Measurements from ENCODE around the gene BBLN. TPM values are rescaled to one million over a fixed set of nuclear protein-coding genes. Genes with fewer than 3 reads are reported as not detected.

Gene BBLN
- total and polyA plus RNA-seq, 2 of the 4 experiments (the other 2 are of a cell fraction) = 25.1 to 103 TPM

DNA sequence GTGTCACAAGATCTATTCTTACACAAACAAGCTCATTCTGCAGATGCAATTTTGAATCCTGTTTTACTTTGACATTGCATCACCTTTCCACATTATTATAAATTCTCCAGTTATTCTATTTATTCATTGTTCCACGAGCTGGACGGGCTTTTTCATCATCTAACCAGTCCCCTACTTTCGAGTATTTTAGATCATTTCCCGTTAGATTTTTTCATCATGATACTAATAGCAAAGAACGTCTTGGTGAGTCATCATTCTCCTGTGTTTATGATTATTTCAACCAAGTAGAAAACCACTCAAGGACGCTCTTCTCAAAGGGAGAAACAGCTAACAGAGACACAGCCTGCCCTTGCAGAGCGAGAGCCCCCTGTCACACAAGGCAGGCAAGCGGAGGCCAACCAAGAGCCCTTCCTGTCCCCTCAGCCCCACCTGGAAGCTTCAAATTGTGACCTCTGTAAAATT is 15.1 kb downstream of the BBLN start:
- TF ChIP-seq CEBPB (IDR thresholded peaks at IDR 0.05; ENCODE audit: low read depth, low read length) (peak; percentile 85), RCOR1 (IDR thresholded peaks at IDR 0.05; ENCODE audit: insufficient replicate concordance, low read length) (no peak), RFX5 (IDR thresholded peaks at IDR 0.05; ENCODE audit: low read depth, low read length) (no peak), BHLHE40 (IDR thresholded peaks at IDR 0.05; ENCODE audit: low read depth, low read length) (no peak; the same call in 1 of the 2 replicates), POLR2A (IDR thresholded peaks at IDR 0.05; ENCODE audit: low read depth, low read length) (no peak), RAD21 (IDR thresholded peaks at IDR 0.05; ENCODE audit: low read length) (no peak), MAZ (IDR thresholded peaks at IDR 0.05; ENCODE audit: borderline replicate concordance, low read depth, low read length) (no peak), MXI1 (IDR thresholded peaks at IDR 0.05; ENCODE audit: borderline replicate concordance, low read depth, low read length) (no peak), MAFK (IDR thresholded peaks at IDR 0.05; ENCODE audit: low read depth, low read length) (no peak), SMC3 (IDR thresholded peaks at IDR 0.05; ENCODE audit: low read depth, low read length) (no peak), FOS (IDR thresholded peaks at IDR 0.05; ENCODE audit: low read depth, low read length) (peak; percentile 93), NFE2L2 (IDR thresholded peaks at IDR 0.05; ENCODE audit: low read depth, low read length) (no peak)
- Histone ChIP-seq H3K4me2 (ENCODE audit: low read depth, low read length) (peak overlapping the region; percentile 60), H3K9ac (ENCODE audit: low read depth, low read length) (no peak overlapping the region), H4K20me1 (ENCODE audit: insufficient read depth, low read length) (peaks cover 7% of the 10 kb centered on the region; the same call in 1 of the 2 replicates), H4K8ac (ENCODE audit: low read depth in 2 of 2, low read length in 2 of 2) (peak overlapping the region in 1 of 2 experiments; percentile 26; a peak in 2 of 4 replicates), H3K9me3 (ENCODE audit: control insufficient read depth, insufficient read depth, low read length) (peaks cover 5% of the 10 kb centered on the region), H3K27ac (ENCODE audit: insufficient read depth, low read length) (peak overlapping the region; percentile 88), H3K79me1 (ENCODE audit: low read depth in 1 of 2, low read length in 2 of 2) (peaks cover 6 to 31% of the 10 kb centered on the region in 2 experiments; a peak in 3 of 4 replicates), H4K5ac (ENCODE audit: low read depth, low read length) (peak overlapping the region; percentile 27; the same call in 1 of the 2 replicates), H2BK15ac (ENCODE audit: low read depth, low read length) (no peak overlapping the region), H2AFZ (replicated peaks; ENCODE audit: low read length, poor library complexity) (no peak overlapping the region), H4K91ac (ENCODE audit: insufficient read depth, low read depth, low read length) (peak overlapping the region; percentile 37; the same call in 1 of the 2 replicates), H3K4ac (ENCODE audit: low read depth, low read length) (peak overlapping the region; percentile 75; the same call in 1 of the 2 replicates), H3K4me1 (ENCODE audit: control insufficient read depth, insufficient read depth, low read length) (peaks cover 14% of the 10 kb centered on the region), H3K23ac (ENCODE audit: low read depth, low read length) (no peak overlapping the region), H3K4me3 (ENCODE audit: insufficient read depth, low read depth, low read length) (no peak overlapping the region), H3K14ac (replicated peaks; ENCODE audit: low read depth, low read length) (0 out of 2 replicates have a peak overlapping the region, but pooled peaks have one; percentile 35), H3K56ac (ENCODE audit: extremely low read depth, insufficient read depth, low read length) (peak overlapping the region; percentile 76), H3K9me1 (ENCODE audit: insufficient read depth, low read length) (peaks cover 18% of the 10 kb centered on the region), H2AK5ac (ENCODE audit: low read depth, low read length) (0 out of 2 replicates have a peak overlapping the region, but pooled peaks have one; percentile 1), H2BK20ac (ENCODE audit: low read depth, low read length) (peak overlapping the region; percentile 20; the same call in 1 of the 2 replicates), H3K27me3 (ENCODE audit: control insufficient read depth, insufficient read depth, low read length) (no peaks in the 10 kb centered on the region), H2BK120ac (ENCODE audit: low read depth, low read length) (peak overlapping the region; percentile 73; the same call in 1 of the 2 replicates), H3K18ac (ENCODE audit: low read depth, low read length) (peak overlapping the region; percentile 39), H2BK5ac (ENCODE audit: low read depth, low read length, poor library complexity, severe bottlenecking) (peak overlapping the region; percentile 59), H2AK9ac (replicated peaks; ENCODE audit: low read depth, low read length, poor library complexity) (no peak overlapping the region), H3K36me3 (ENCODE audit: control insufficient read depth, insufficient read depth, low read length) (peaks cover 43% of the 10 kb centered on the region)
- BruUV-seq (replicated peaks) = no TSS peak
- 0% methylated on average over 2 of the region's 8 CpGs; no CpG with 5 or more reads in 1 of the 2 experiments for WGBS, 2 experiments (ENCODE audit: extremely low coverage in 2 of 2, insufficient read length in 1 of 2)
- POLR2A ChIA-PET (ENCODE audit: unreplicated experiment) = interaction anchor here (0.6 kb wide), 1 partner anchor 62 kb away, joined by 3 read pairs; no protein-coding TSS in a partner anchor
- dilution Hi-C loops (cut with HindIII; ENCODE audit: low sequenced_read_pairs, unreplicated experiment) = no loop called here
- DNase-seq (peak; percentile 88), ATAC-seq (ENCODE audit: low read depth) (peak; percentile 88)
- in situ Hi-C loops (cut with MboI; ENCODE audit: low sequenced_read_pairs) = no loop called here
- CTCF ChIA-PET = interaction anchor here (0.8 to 1.2 kb wide), 2 partner anchors 18 to 80 kb away, joined by 3 read pairs; no protein-coding TSS in a partner anchor
- intact Hi-C loops (cut with micrococcal nuclease) = no loop called here
